ACHN (cell line): Measurements from ENCODE around the gene COL4A2.
"Not testable (repeated sequence)": the region's sequence is repeated elsewhere in the genome, so short reads cannot be mapped to it uniquely, and the experiment has no call there.

Experiments used
- DNase-seq: peaks from one replicate; pipeline ENCODE4 v3.0.0-alpha.2; 2015
- in situ Hi-C: cut with HindIII; loops from 2 replicates; pipeline ENCODE4 v1.10.0; 2017; ENCODE audit warnings: low sequenced_read_pairs, low pct_ligation_motif_present, low pct_unique_long_range_greater_than_20kb

COL4A2 gene

GRCh38 chr13:110380359-110381028 is 73.4 kb downstream of the COL4A2 start:
- no peak for DNase-seq
- in situ Hi-C loops, result no loop called here

GRCh38 chr13:110381029-110381360 is 73.9 kb downstream of the COL4A2 start:
- no peak for DNase-seq
- in situ Hi-C loops, result no loop called here

GRCh38 chr13:110382229-110382628 is 75.1 kb downstream of the COL4A2 start:
- in situ Hi-C loops, result no loop called here
- peak; percentile 40 for DNase-seq

- in situ Hi-C loops, result no loop called here
- no peak for DNase-seq
These were observed 75.7 kb downstream of the COL4A2 start for GRCh38 chr13:110382830-110383229.

GRCh38 chr13:110387451-110388107 is 80.5 kb downstream of the COL4A2 start:
- in situ Hi-C loops, result no loop called here
- DNase-seq, result no peak

- in situ Hi-C loops, result no loop called here
- DNase-seq, result no peak
These were observed 81.2 kb downstream of the COL4A2 start for GRCh38 chr13:110388108-110388943.

GRCh38 chr13:110390567-110390966 is 83.5 kb downstream of the COL4A2 start:
- in situ Hi-C loops, result no loop called here
- DNase-seq, result no peak

- in situ Hi-C loops, result no loop called here
- DNase-seq, result no peak
These were observed 84.2 kb downstream of the COL4A2 start for GRCh38 chr13:110391273-110391672.

- DNase-seq, result no peak
- in situ Hi-C loops, result no loop called here
These were observed 85.6 kb downstream of the COL4A2 start for GRCh38 chr13:110392510-110393240.

GRCh38 chr13:110393761-110394160 is 86.7 kb downstream of the COL4A2 start:
- no peak for DNase-seq
- in situ Hi-C loops, result no loop called here

- in situ Hi-C loops, result no loop called here
These were observed 87.3 kb downstream of the COL4A2 start for GRCh38 chr13:110394371-110394841.

GRCh38 chr13:110395616-110396015 is 88.5 kb downstream of the COL4A2 start:
- DNase-seq, in situ Hi-C loops: not testable (repeated sequence)

More at GRCh38 chr13:110394371-110394841, 87.3 kb downstream of the COL4A2 start:
- no peak for DNase-seq

GRCh38 chr13:110396476-110396875 is 89.4 kb downstream of the COL4A2 start:
- in situ Hi-C loops, result no loop called here
- no peak for DNase-seq

GRCh38 chr13:110396913-110397381 is 89.9 kb downstream of the COL4A2 start:
- DNase-seq, result peak; percentile 93
- in situ Hi-C loops, result no loop called here

GRCh38 chr13:110397436-110398115 is 90.5 kb downstream of the COL4A2 start:
- peak; percentile 25 for DNase-seq
- in situ Hi-C loops, result no loop called here

- DNase-seq, result no peak
- in situ Hi-C loops, result no loop called here
These were observed 91.8 kb downstream of the COL4A2 start for GRCh38 chr13:110398564-110399507.

GRCh38 chr13:110399801-110400200 is 92.7 kb downstream of the COL4A2 start:
- in situ Hi-C loops, result no loop called here
- DNase-seq, result no peak
